Stimulated activated CD8-positive, alpha-beta memory T cell treated with anti-CD3 and anti-CD28 coated beads, Interleukin-15, amount 100 ng/mL, for 4 hours (primary cell): ENCODE measurements around the gene SPATA21.
"Not testable (repeated sequence)": the region's sequence is repeated elsewhere in the genome, so short reads cannot be mapped to it uniquely, and the experiment has no call there.

ENCODE experiments used
- DNase-seq, 2 donors: peaks; one replicate each; pipeline ENCODE4 v3.0.0-alpha.2; 2020; ENCODE audit warnings: low read depth in 2 of 2

The SPATA21 gene, protein sequence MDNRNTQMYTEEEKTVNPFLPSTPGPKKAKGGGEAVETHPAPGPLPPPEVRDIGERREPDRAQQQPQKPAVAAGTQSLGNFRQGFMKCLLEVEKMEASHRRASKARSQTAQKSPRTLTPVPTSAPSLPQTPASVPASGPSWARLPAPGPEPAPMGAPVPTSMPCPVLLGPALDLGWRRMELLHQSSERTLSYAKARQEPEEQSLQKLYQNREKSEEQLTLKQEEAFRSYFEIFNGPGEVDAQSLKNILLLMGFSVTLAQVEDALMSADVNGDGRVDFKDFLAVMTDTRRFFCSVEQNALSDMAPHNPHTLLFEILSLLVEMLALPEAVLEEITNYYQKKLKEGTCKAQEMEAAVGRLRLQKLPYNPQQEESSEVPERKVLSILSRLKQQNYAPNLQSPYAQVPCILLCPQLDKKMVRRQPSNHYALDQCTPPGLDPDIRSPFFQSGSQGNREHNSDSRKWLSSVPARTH

DNA sequence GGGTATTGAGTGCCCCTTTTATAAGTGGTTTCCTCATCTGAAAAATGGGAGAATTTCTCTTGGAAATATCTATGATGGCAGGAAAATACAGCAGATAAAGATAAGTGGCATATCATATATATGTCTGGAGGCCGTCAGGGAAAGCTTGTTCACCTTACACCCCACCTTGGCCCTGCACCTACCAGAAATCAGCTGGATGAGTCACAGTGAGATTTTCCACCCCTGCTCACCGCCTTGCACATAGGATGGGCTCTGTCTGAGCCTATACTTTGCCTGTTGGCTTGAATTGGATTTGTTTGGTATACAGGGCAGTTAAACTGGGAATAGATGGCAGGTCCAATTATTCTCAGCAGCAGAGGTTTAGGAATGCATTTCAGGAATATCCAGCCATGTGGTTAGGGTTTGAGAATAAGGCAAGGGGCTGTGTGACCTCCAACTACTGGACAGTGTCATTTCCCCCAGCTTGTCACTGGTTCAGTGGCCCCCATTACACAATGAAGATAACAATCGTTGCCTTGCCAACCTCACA, at the start of gene SPATA21:
TSS of gene SPATA21 (minus strand) at position 479 of the 529 bp plus-strand sequence. CDS start 6,053 bp downstream, outside the sequence.
- no peak for DNase-seq

DNA sequence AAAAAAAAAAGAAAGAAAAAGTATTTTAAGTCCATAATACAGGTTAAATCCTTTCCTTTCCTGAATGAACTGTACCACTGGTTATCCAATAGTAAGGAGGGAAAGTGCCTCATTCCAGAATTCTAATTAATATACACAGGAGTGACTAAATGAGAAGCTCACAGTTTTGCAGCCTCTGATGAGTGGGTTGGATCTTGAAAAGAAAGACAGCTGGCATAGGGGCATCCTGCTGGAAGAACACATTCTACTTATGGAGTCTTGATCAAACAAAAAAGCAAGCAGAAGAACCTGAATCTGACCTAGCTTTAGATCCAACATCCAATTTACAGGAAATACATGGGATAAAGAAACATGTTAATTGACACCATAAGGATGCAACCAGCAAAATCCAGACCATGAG, 49.8 kb upstream of the SPATA21 start:
- DNase-seq = not testable (repeated sequence)

DNA sequence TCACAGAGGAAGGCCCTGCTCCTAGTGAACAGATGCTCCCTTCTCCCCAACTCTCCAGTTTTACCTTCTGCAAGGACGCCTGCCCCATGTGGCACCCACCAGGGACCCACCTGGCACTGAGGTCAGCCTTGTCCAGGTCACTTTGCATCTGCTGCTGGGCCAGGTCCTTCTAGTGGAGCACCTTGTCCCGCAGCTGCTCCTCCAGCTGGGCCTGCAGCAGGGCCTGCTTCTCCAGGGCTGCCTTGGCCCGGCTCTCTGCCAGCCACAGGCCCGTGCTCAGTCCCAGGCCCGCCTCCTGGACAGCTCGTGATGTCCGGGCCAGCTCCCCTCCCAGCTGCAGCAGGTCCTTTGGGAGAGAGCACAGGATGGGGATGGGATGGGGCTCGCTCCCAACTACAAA, 49.1 kb upstream of the SPATA21 start:
- not testable (repeated sequence) for DNase-seq

DNA sequence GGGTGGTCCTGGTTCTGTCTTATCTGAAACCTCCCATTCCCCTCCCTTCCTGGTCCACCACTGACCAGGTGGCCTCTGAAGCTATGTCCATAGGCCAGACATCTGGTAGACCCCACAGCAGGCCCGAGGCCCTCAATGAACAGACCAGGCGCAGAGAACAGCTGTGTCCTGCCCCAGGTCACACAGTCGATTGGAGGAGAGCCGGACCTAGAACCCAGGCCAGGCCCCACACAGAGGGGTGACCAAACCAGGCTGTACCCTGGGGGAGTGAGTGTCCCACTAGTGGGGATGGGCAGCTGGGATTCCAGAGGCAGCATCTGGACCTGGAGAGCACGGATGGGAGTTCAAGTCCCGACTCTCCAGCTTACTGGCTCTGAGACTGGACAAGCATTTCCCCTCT, 47.7 kb upstream of the SPATA21 start:
- no peak for DNase-seq

DNA sequence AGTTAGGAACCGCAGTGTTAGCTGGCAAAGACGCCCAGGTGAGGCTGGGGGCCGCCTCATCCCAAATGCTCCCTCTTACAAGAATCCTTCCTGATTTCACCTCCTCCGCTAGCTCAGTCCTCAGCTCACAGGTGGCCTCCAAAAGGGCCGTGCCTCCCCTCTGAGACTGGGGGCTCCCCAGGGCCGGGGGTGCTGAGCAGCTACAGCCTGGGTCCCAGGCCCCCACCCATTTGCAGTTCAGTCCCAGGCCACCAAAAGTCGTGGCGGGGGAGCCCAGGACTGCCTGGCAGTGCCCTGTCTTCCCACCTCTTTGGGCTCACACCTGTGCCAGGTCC, 47.2 kb upstream of the SPATA21 start:
- no peak for DNase-seq

DNA sequence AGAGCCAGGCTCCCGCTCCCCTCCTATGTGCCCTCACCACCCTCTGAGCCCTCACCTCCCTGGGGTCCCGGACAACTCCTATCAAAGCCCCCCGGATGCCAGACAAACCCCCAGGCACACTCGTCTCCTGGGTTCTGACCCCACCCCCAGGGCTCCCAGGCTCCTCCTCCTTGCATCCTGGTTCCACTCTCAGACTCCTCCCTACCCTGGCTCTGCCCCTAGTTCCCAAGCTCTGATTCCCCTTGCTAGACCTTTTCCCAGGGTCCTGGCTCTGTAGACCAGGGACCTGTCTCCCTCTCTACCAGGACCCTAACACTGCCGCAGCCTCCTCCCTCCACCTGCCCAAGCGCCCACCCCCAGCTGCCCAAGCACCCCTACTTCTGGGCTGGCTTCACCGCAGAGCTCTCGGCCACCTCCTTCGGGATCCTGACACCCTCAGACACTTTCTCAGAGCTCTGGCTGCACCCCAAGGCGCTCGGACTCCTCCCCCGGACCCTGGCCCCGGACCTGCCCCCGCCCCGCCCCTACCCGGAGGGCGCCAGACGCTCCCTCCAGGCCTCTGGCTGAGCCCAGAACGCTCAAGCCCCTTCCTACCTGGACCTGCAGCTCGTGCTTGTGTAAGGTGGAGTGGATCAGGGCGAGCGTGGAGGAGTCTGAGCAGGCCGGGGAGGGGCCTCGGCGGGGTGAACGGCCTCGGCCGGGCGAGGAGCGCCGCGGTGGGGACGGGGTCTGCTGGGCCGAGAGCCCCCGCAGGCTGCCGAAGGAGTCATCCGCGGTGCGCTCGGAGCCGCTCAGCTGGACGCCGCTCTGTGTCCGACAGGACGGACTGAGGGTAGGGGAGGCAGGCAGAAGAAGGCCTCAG, 46.6 kb upstream of the SPATA21 start:
- not testable (repeated sequence) for DNase-seq

DNA sequence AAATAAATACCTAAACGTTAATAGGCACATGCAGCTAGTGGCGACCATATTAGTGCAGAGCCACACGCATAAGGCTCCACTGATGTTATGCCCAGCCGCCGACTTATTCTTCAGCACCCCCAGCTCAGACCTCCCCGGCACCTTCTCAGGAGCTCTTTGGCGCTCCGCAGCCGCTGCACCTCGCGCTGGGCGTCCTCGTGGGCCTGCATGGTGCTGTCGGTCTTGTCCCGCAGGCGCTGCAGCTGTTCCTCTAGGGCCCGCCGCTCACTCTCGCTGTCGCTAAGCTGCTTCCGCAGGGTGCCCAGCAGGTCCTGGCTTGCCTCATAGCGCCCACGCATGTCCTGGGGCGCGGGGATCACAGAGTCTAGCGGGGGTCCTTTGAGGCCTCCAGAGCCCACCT, 45.9 kb upstream of the SPATA21 start:
- not testable (repeated sequence) for DNase-seq

DNA sequence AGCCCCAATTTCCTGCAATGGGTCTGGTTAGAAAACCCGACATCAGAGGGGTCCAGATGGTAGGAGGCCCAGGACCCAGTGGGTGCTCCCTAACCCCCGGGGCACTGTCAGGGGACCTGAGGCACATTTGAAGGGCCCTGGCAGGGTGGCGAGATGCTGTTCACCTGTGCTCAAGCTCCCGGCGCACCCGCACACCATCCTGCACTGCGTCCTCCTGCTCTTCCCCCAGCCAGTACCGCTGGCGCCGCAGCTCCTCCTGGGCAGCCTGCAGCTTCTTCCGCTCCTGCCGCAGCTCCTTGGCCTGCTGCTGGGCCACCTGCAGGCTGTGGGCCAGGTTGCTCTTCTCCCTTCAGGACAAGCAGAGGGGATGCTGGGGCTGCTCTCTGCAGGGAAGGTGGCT, 40.9 kb upstream of the SPATA21 start:
- no peak for DNase-seq

DNA sequence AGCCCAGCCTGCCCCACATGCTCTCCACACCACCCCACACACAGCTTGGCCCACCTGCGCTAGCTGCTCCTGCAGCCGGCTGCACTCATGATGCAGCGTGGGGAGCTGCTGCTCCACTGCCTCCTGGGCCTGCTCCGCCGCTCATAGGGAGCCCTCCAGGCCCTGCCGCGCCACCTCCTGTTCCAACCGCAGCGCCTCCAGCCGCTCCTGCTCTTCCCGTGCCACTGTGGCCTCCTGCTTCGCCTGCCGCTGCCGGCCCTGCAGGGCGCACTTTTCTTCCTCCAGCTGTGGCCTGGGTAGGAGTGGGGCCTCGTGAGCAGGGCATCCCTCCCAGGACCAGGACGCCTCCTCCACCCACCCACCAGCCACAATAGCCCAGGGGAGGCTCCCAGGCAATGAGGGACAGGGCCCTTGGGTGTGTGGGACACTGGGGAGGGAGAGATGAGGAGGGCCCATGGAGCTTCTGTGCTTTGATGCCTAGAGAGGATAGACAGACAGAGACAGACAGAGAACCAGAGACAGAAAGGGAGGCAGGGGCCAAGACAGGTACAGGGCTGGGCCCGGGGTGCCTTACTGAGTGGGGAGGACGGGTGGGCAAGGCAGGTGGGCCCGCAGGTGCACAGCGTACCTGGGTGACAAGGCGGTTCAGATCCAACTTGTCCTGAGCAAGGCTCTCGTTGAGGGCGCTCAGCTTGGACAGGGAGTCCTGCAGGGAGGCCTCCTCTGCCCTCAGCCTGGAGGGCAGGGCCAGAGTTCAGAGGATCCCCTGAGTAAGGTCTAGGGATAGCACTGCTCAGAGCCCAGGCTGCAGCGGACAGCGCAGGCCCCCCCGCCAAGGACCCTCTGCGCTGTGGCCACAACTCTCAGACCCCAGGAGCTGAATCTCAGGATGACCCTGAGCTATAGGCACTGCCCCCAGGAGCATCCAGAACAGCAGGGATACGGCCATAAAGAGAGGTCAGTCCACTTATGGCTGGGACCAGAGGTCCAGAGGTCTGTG, 38.8 kb upstream of the SPATA21 start:
- not testable (repeated sequence) for DNase-seq

DNA sequence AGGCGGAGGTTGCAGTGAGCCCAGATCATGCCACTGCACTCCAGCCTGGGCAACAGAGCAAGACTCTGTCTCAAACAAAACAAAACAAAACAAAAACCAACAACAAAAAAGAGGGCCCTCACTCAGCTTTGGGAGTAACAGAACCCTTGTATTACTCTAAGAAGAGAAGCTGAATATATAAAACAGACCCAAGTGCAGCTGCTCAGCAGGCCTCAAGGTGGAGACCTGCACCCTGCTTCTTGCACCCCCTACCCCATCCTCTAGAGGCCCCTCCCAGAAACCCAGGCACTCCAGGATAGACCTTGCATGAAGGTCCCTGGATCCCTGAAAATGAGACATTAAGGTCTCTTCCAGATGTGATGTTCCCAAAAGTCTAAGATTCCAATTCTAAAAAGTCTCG, 37.7 kb upstream of the SPATA21 start:
- DNase-seq = not testable (repeated sequence)

DNA sequence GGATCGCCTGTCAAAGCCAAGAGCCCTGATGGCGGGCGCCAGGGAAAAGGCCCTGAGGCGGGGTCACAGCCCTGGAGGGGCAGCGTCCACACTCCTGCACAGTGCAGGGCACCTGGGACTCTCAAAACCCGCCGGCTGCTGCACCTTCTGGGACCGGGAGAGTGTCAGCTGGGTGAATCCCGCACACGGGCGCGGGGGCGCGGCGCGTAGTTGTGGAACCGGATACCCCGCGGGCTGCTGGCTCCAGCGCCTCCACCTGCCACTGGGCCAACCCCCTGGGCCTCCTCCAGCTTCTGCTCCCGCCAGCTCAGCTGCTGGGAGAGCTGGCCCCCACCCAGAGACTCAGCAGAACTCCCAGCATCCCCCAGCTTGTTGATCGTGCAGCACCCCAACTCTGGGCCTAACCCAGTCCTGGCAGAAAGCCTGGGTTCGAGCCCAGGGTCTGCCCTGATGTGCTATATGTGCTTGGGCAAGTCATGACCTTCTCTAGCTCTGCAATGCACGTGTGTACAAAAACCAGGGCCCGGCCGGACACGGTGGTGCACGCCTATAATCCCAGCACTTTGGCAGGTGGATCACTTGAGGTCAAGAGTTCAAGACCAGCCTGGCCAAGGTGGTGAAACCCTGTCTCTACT, 37.1 kb upstream of the SPATA21 start:
- DNase-seq = no peak

DNA sequence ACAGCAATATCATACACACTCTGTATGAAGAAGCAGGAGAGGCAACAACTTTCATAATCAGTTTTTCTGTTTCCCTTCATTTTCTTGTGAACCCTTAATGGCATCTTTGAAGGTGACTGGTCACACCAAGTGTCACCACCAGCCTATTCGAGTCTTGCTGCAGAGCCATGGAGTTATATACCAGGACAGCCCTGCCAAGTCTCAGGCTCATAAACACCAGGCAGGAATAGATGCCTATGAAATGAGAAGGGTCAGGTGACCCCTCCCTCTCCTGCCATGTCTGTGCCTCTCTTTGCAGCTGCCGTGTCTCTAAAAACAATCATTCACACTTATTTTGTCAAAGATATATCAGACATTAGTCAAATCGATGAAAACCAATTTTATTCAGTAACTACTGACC, 31.3 kb upstream of the SPATA21 start:
- no peak for DNase-seq

DNA sequence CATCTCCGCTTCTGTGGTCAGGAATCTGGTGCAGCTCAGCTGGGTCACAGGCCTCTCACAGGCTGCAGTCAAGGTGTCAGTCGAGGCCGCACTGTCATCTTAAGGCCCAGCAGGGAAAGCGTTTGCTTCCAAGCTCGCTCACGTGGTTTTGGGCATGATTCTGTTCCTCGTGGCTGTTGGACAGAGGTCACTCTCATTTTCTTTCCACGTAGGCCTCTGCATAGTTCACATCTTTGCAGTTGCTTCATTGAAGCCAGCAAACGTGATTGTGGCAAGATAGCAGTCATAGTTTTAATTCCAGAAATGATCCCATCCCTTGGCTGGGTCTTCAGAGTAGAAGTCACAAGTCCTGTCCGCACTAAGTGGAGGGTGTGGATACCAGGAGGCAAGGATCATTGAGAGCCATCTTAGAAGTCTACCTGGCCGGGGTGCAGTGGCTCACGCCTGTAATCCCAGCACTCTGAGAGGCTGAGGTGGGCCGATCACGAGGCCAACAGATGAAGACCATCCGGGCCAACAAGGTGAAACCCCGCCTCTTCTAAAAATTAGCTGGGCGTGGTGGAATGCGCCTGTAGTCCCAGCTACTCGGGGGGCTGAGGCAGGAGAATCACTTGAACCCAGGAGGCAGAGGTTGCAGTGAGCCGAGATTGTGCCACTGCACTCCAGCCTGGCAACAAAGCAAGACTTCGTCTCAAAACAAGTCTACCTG, 27.8 kb upstream of the SPATA21 start:
- DNase-seq = no peak

DNA sequence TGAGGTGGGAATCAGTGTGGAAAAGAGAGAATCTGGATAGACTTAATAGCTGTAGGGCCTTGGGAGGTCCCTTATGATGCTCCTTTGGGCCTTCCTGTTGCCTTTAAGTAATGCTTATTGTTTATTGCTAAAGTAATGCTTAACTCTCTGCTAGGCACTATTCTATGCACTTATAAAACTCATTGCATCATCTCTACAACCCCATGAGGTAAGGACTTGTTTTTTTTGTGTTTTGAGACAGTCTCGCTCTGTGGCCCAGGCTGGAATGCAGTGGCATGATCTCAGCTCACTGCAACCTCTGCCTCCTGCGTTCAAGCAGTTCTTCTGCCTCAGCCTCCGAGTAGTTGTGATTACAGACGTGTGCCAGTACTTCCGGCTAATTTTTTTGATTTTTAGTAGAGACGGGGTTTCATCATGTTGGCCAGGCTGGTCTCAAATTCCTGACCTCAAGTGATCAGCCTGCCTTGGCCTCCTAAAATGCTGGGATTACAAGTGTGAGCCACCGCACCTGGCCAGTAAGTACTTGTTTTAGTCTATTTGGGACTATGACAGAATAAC, 25.6 kb upstream of the SPATA21 start:
- DNase-seq = no peak

DNA sequence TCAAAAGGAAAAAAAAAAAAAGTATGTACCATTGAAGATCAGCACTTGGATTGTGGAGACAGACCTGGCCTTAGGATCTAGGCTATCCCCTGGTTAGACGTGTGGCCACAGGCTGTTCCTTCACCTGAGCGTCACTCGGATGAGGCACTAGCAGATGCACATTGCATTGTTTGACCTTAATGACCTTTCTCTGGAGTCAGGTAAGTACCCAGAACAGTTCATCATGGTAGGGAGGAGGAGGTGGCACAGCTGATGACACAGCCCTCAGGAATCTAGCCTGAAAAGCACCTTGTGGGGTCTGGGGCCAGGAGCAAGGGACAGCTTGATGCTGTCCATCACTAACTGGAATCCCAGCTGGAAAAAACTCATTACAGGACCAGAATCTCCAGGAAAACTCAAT, 24.5 kb upstream of the SPATA21 start:
- no peak for DNase-seq

DNA sequence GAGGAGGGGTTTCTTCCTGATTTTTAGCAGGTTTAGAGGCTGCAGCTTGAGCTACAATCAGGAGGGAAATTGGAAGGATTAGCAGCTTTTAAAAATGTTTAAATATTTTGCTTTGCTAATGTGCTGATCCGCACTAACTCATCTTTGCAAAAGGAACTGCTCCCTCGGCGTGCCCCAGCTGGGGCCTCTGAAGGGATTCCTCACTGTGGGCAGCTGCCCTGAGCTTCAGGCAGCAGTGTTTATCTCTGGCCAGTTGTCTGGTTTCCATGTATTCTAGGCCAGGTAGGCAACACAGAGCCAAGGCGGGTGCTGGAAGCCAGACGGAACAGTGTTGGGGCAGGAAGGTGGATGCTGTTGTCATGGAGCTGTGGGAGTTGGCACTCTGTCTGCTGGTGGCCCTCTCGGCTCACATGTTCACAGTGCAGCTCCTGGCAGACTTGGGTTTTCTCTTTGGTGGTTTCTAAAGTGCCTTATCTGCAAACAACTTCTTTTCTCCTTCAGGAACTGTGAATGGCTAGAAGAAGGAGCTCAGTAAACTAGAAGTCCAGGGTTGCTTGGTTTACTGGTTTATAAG, 22.2 kb upstream of the SPATA21 start:
- DNase-seq = no peak

DNA sequence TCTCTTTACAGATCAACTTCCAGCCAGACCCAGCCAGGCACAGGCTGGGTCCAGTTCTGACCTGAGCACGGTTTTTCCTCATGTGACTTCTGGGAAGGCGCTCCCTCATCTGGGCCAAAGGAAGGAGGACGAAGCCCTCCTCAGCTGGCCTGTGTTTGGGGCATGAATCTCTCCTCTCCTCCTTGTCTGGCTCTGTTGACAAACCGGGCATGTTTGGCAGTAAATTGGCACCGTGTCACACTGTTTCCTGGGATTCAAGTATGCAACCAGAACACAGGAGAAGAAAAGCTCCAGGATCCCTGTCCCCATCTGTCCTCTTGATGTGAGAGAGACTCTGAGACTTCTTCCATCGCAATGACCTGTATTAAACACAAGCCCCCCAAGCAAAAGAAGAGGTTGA, 21.6 kb upstream of the SPATA21 start:
- DNase-seq = no peak

DNA sequence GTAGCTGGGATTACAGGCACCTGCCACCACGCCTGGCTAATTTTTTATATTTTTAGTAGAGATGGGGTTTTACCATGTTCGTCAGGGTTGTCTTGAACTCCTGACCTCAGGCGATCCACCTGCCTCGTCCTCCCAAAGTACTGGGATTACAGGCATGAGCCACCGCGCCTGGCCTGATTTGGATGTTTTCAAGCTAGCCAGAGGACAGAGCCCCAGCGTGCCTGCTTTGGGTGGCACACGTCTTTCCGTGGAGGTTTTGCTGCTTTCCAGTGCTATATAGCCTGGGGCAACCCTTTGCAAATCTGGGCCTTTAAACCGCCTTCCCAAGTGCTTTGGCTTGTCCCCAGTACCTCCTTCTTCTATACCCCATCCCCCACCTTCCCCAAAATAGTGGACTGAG, 18.9 kb upstream of the SPATA21 start:
- not testable (repeated sequence) for DNase-seq

DNA sequence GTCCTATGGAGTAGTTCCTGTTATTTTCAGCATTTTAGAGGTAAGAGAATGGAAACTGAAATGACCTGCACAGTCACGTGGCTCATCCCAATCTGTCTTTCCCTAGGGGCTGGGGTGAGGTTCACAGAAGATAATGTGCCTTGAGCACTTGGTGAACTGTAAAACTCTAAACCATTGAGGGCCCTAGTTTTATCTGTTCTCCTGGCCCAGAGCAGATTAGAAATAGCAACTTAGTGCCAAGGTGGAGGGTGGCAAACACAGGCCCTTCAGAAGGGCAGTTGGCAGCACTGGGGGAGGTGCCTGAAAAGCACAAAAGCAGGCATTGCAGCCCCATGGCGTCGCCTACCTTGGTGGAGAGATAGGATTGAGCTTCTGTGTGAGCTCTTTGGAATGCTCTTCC, 17.7 kb upstream of the SPATA21 start:
- DNase-seq = not testable (repeated sequence)
